Renal cortical epithelial cell (primary cell): ENCODE data around the gene CDK8. TPM values are rescaled to one million over a fixed set of nuclear protein-coding genes. Genes with fewer than 3 reads are reported as not detected.
"Not testable (repeated sequence)": the region's sequence is repeated elsewhere in the genome, so short reads cannot be mapped to it uniquely, and the experiment has no call there.

Experiments used
- DNase-seq: peaks from one replicate; pipeline ENCODE4 v3.0.0-alpha.2; 2011; ENCODE audit warnings: low read depth
- total RNA-seq: library from RNA; depleted of rRNA; stranded (reverse); fragments of >200 nt; gene quantifications from 2 replicates; pipeline ENCODE4 v1.2.3, GENCODE V29; 2014

CDK8 gene
- total RNA-seq, 1 donor from 2014 or later = 24.2 TPM

GRCh38 chr13:26316095-26316494 lies 62.2 kb downstream of the CDK8 start:
- DNase-seq = not testable (repeated sequence)

GRCh38 chr13:26320766-26321165 lies 66.8 kb downstream of the CDK8 start:
- no peak for DNase-seq

GRCh38 chr13:26323127-26323526 lies 69.2 kb downstream of the CDK8 start:
- DNase-seq = no peak

- no peak for DNase-seq
Measured at GRCh38 chr13:26323764-26324163, 69.8 kb downstream of the CDK8 start.

GRCh38 chr13:26324294-26324693 lies 70.4 kb downstream of the CDK8 start:
- DNase-seq = no peak

GRCh38 chr13:26324867-26325266 lies 70.9 kb downstream of the CDK8 start:
- DNase-seq = no peak

- peak; percentile 94 for DNase-seq
Measured at GRCh38 chr13:26325876-26326275, 71.9 kb downstream of the CDK8 start.

GRCh38 chr13:26326562-26326961 lies 72.6 kb downstream of the CDK8 start:
- DNase-seq = no peak

- peak; percentile 40 for DNase-seq
Measured at GRCh38 chr13:26327940-26328725, 74.2 kb downstream of the CDK8 start.

GRCh38 chr13:26335158-26335557 lies 81.2 kb downstream of the CDK8 start:
- DNase-seq = no peak

- DNase-seq = no peak
Measured at GRCh38 chr13:26340807-26341206, 86.9 kb downstream of the CDK8 start.

- DNase-seq = no peak
Measured at GRCh38 chr13:26342898-26343297, 89.0 kb downstream of the CDK8 start.

GRCh38 chr13:26343816-26344215 lies 89.9 kb downstream of the CDK8 start:
- no peak for DNase-seq

- DNase-seq = no peak
Measured at GRCh38 chr13:26344980-26345379, 91.1 kb downstream of the CDK8 start.

GRCh38 chr13:26348966-26349365 lies 95.0 kb downstream of the CDK8 start:
- DNase-seq = no peak

- DNase-seq = no peak
Measured at GRCh38 chr13:26362261-26362660, 108.3 kb downstream of the CDK8 start.

GRCh38 chr13:26370553-26370952 lies 116.6 kb downstream of the CDK8 start:
- no peak for DNase-seq

- DNase-seq = no peak
Measured at GRCh38 chr13:26372747-26373146, 118.8 kb downstream of the CDK8 start.

GRCh38 chr13:26376430-26376829 lies 122.5 kb downstream of the CDK8 start:
- DNase-seq = no peak

- DNase-seq = no peak
Measured at GRCh38 chr13:26377038-26377437, 123.1 kb downstream of the CDK8 start.

- no peak for DNase-seq
Measured at GRCh38 chr13:26378116-26378515, 124.2 kb downstream of the CDK8 start.

- no peak for DNase-seq
Measured at GRCh38 chr13:26379831-26380230, 125.9 kb downstream of the CDK8 start.

- DNase-seq = no peak
Measured at GRCh38 chr13:26380930-26381329, 127.0 kb downstream of the CDK8 start.

- DNase-seq = no peak
Measured at GRCh38 chr13:26382366-26382765, 128.4 kb downstream of the CDK8 start.
